Measurements from ENCODE around the gene ANKRD13B.

ANKRD13B gene

DNA sequence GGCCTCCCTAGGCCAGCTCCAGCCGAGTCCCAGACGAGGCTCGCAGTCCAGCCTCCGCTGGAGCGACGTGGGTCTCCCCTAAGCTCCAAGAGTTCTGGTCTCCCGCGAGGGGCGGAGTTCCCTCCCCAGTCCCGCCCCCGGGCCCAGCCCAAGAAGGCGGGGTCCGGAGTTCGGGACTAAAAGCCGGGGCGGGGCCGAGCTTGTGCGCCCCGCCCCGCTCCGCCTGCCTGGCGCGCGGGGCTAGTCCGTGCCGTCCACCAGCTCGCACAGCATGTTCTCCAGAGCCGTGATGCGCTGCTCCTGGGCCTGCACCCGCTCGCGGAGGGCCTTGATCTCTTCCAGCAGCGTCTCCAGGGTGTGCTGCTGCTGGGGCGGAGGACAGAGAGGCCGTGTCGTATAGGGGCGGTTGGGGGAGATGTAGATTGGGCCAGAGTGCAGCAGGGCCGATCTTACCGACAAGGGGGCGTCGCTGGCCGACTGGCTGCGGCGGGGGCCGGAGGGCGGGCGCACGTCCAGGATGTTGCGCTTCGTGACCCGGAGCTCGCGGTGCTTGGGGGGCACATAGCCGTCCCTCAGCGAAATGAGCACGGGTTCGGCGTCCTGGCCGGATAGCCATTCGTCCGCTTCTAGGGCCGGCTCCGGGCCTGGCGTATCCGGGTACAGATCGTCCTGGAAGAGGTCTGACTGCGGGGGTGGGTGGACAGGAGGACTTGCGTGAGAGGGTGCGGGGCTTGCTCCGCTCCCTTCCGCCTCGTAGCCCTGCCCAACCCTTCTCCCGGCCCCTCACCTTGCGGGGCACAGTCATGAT lies 22.8 kb downstream of the ANKRD13B start:
- H3K9ac ChIP-seq (ENCODE audit: low read depth, low read length), result no peak overlapping the region
- 0 out of 2 replicates have a peak, but pooled peaks cover 4% of the 10 kb centered on the region for H3K36me3 ChIP-seq (ENCODE audit: control insufficient read depth, insufficient read depth, low read length)
- peak overlapping the region; percentile 62 for H3K4me3 ChIP-seq (ENCODE audit: low read depth, low read length)
- H3K9me3 ChIP-seq (ENCODE audit: control insufficient read depth, insufficient read depth, low read length), result no peaks in the 10 kb centered on the region
- H3K27me3 ChIP-seq (ENCODE audit: control insufficient read depth, insufficient read depth, low read length), result peaks cover 49% of the 10 kb centered on the region
- peaks cover 44% of the 10 kb centered on the region for H3K4me1 ChIP-seq (ENCODE audit: control insufficient read depth, insufficient read depth, low read length)
- no peak overlapping the region for H3K27ac ChIP-seq (ENCODE audit: low read depth, low read length)

- H3K9ac ChIP-seq (ENCODE audit: low read depth, low read length), result no peak overlapping the region
- H3K4me3 ChIP-seq (ENCODE audit: low read depth, low read length), result peak overlapping the region; percentile 62; the same call in 1 of the 2 replicates
- H3K9me3 ChIP-seq (ENCODE audit: control insufficient read depth, insufficient read depth, low read length), result no peaks in the 10 kb centered on the region
- 0 out of 2 replicates have a peak, but pooled peaks cover 4% of the 10 kb centered on the region for H3K36me3 ChIP-seq (ENCODE audit: control insufficient read depth, insufficient read depth, low read length)
- peaks cover 57% of the 10 kb centered on the region for H3K27me3 ChIP-seq (ENCODE audit: control insufficient read depth, insufficient read depth, low read length)
- no peak overlapping the region for H3K27ac ChIP-seq (ENCODE audit: low read depth, low read length)
- H3K4me1 ChIP-seq (ENCODE audit: control insufficient read depth, insufficient read depth, low read length), result peaks cover 44% of the 10 kb centered on the region
Observed at GRCh38 chr17:29616300-29617048, 23.5 kb downstream of the ANKRD13B start.

DNA sequence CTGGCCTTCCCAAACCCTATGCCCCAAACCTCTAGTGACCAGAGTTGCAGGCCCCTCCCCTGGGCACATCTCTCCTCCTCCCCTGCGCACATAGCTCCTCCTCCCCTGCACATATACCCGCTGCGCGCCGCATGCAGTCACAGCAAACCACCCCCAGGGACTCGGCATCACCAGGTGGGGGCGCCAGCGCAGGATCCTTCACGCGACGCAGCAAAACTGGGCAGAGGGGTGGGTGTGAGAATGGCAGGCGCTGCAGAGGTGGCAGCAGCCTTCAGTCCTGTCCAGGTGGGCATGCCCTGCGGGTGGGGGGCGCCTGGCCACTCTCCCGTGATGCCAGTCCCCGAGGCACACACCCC lies 24.2 kb downstream of the ANKRD13B start:
- Histone ChIP-seq H3K36me3 (ENCODE audit: control insufficient read depth, insufficient read depth, low read length) (0 out of 2 replicates have a peak, but pooled peaks cover 4% of the 10 kb centered on the region), H3K27ac (ENCODE audit: low read depth, low read length) (no peak overlapping the region), H3K4me3 (ENCODE audit: low read depth, low read length) (peak overlapping the region; percentile 42; the same call in 1 of the 2 replicates), H3K27me3 (ENCODE audit: control insufficient read depth, insufficient read depth, low read length) (peaks cover 63% of the 10 kb centered on the region), H3K4me1 (ENCODE audit: control insufficient read depth, insufficient read depth, low read length) (peaks cover 44% of the 10 kb centered on the region), H3K9ac (ENCODE audit: low read depth, low read length) (no peak overlapping the region), H3K9me3 (ENCODE audit: control insufficient read depth, insufficient read depth, low read length) (no peaks in the 10 kb centered on the region)

- Histone ChIP-seq H3K27ac (ENCODE audit: low read depth, low read length) (peak overlapping the region; percentile 16), H3K27me3 (ENCODE audit: control insufficient read depth, insufficient read depth, low read length) (peaks cover 68% of the 10 kb centered on the region), H3K4me3 (ENCODE audit: low read depth, low read length) (peak overlapping the region; percentile 42; the same call in 1 of the 2 replicates), H3K9me3 (ENCODE audit: control insufficient read depth, insufficient read depth, low read length) (no peaks in the 10 kb centered on the region), H3K36me3 (ENCODE audit: control insufficient read depth, insufficient read depth, low read length) (0 out of 2 replicates have a peak, but pooled peaks cover 2% of the 10 kb centered on the region), H3K4me1 (ENCODE audit: control insufficient read depth, insufficient read depth, low read length) (peaks cover 44% of the 10 kb centered on the region), H3K9ac (ENCODE audit: low read depth, low read length) (no peak overlapping the region)
Observed at GRCh38 chr17:29617481-29618271, 24.7 kb downstream of the ANKRD13B start.

DNA sequence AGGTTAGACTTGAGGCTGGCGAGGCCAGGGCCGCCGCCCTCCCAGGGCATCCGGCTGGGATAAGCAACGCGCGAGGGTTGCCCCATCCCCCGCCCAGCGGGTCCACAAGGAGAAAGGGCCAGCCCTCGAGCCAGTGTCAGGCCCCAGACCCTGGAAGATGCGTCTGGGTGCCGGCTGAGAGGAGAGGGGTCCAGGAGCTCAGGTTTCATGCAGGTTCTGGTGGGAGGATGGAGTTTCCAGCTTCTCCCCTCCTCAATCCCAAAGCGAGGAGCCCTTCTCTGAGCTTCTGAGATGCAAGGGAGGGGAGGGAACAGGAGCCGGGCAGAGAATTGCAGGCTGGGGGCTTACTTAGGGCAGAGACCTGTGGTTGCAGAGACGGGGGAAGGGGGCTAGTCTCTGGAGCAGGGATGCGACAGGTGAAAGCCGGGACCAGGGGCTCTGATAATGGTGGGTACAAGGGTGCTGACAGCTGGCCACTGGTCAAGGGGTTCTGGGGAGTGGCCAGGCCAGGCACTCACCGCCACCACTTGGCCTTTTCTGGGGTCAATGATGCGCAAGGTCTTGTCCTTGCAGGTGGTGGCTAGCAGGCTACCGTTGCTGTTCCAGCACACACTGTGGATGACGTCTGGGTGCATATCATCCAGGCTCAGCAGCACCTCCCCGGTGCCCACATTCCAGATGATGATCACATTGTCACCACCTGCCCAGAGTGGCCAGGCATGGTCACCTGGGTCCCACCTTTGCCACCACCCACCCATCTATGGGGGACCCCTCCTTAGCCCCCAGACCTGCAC lies 25.5 kb downstream of the ANKRD13B start:
- Histone ChIP-seq H3K4me3 (ENCODE audit: low read depth, low read length) (peak overlapping the region; percentile 42; the same call in 1 of the 2 replicates), H3K9ac (ENCODE audit: low read depth, low read length) (no peak overlapping the region), H3K4me1 (ENCODE audit: control insufficient read depth, insufficient read depth, low read length) (peaks cover 48% of the 10 kb centered on the region)

DNA sequence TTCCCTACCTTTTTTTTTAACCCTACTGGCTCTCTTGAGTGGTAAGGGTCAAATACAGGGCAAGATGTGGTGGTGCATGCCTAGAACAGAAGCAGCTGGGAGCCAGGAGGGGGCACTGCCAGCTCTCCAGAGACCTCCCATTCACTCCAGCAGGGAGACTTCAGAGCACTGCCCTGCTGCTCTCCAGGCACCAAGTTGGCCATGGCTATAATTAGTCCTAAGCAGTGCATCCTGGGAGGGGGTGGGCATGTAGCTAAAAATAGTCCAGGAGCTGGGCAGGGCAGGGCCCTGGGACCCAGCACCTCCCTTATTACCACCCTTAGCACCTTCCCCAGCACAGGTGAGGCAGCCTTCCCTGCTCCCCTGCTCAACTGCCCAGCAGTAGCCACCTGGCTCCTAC lies 26.3 kb downstream of the ANKRD13B start:
- Histone ChIP-seq H3K27me3 (ENCODE audit: control insufficient read depth, insufficient read depth, low read length) (peaks cover 69% of the 10 kb centered on the region), H3K9ac (ENCODE audit: low read depth, low read length) (no peak overlapping the region), H3K9me3 (ENCODE audit: control insufficient read depth, insufficient read depth, low read length) (no peaks in the 10 kb centered on the region), H3K4me1 (ENCODE audit: control insufficient read depth, insufficient read depth, low read length) (peaks cover 44% of the 10 kb centered on the region), H3K4me3 (ENCODE audit: low read depth, low read length) (no peak overlapping the region), H3K36me3 (ENCODE audit: control insufficient read depth, insufficient read depth, low read length) (no peaks in the 10 kb centered on the region), H3K27ac (ENCODE audit: low read depth, low read length) (no peak overlapping the region)

More for the DNA sequence above, 25.5 kb downstream of the ANKRD13B start:
- H3K27me3 ChIP-seq (ENCODE audit: control insufficient read depth, insufficient read depth, low read length), result peaks cover 71% of the 10 kb centered on the region
- no peak overlapping the region for H3K27ac ChIP-seq (ENCODE audit: low read depth, low read length)
- H3K9me3 ChIP-seq (ENCODE audit: control insufficient read depth, insufficient read depth, low read length), result no peaks in the 10 kb centered on the region
- H3K36me3 ChIP-seq (ENCODE audit: control insufficient read depth, insufficient read depth, low read length), result no peaks in the 10 kb centered on the region

DNA sequence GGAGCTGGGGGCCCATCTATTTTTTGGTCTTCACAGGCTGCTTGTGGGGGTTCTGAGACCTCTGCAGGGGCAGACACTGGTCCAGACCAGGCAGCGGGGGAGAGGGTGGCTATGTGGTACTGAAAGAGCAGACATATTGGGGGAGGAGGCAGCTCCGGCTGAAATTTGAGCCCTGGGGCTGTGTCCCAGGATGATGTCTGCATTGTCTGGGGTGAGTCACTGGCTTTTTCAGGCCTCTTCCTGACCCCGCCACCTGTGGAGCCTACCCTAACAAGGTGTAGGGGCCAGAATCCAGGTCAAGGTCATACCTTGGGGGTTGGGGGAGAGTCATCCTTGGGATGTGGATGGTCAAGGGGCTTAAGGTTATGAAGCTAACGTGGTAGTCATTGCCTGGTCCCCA lies 27.3 kb downstream of the ANKRD13B start:
- Histone ChIP-seq H3K36me3 (ENCODE audit: control insufficient read depth, insufficient read depth, low read length) (no peaks in the 10 kb centered on the region), H3K4me1 (ENCODE audit: control insufficient read depth, insufficient read depth, low read length) (peaks cover 36% of the 10 kb centered on the region), H3K27me3 (ENCODE audit: control insufficient read depth, insufficient read depth, low read length) (peaks cover 59% of the 10 kb centered on the region), H3K4me3 (ENCODE audit: low read depth, low read length) (no peak overlapping the region), H3K9ac (ENCODE audit: low read depth, low read length) (no peak overlapping the region), H3K27ac (ENCODE audit: low read depth, low read length) (no peak overlapping the region), H3K9me3 (ENCODE audit: control insufficient read depth, insufficient read depth, low read length) (no peaks in the 10 kb centered on the region)

DNA sequence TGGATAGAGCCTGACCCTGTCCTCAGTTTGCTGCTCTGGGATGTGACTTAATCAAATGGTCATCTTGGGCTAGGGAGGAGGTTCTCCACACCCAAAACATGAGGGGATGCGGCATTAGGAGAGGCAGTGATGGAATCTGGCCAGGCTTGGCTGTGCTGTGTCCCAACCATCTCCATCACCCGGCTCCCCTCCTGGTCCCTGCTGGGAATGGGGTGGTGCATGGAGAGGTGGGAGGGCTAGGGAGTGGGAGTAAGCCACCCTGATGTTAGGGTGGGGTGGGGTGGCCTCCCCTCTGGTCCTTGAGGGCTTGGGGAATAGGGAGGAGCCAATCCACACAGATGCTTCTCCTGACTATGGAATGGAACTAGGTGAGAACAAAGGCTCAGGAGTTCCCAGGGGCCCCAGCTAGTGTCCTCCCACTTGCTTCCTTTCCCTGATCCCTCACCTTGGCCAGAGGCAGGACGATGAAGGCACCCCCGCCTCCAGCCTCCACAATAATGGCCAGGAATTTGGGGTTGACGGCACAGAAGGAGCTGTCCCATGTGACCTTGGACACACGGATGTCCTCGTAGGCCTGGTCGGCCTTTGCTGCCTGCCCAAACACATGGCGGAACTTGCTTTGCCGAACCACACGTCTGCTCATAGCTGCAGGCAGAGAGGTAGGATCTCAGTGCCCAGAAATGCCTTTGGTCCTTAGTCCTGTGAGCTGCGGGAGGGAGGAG lies 28.0 kb downstream of the ANKRD13B start:
- no peak overlapping the region for H3K4me3 ChIP-seq (ENCODE audit: low read depth, low read length)
- no peaks in the 10 kb centered on the region for H3K9me3 ChIP-seq (ENCODE audit: control insufficient read depth, insufficient read depth, low read length)
- peaks cover 36% of the 10 kb centered on the region for H3K4me1 ChIP-seq (ENCODE audit: control insufficient read depth, insufficient read depth, low read length)
- H3K9ac ChIP-seq (ENCODE audit: low read depth, low read length), result no peak overlapping the region
- H3K27ac ChIP-seq (ENCODE audit: low read depth, low read length), result no peak overlapping the region
- H3K27me3 ChIP-seq (ENCODE audit: control insufficient read depth, insufficient read depth, low read length), result peaks cover 54% of the 10 kb centered on the region
- H3K36me3 ChIP-seq (ENCODE audit: control insufficient read depth, insufficient read depth, low read length), result no peaks in the 10 kb centered on the region

GRCh38 chr17:29621751-29622194 lies 28.8 kb downstream of the ANKRD13B start:
- no peak overlapping the region for H3K9ac ChIP-seq (ENCODE audit: low read depth, low read length)
- H3K9me3 ChIP-seq (ENCODE audit: control insufficient read depth, insufficient read depth, low read length), result no peaks in the 10 kb centered on the region
- peaks cover 29% of the 10 kb centered on the region for H3K4me1 ChIP-seq (ENCODE audit: control insufficient read depth, insufficient read depth, low read length)
- H3K27ac ChIP-seq (ENCODE audit: low read depth, low read length), result no peak overlapping the region
- H3K36me3 ChIP-seq (ENCODE audit: control insufficient read depth, insufficient read depth, low read length), result no peaks in the 10 kb centered on the region
- H3K27me3 ChIP-seq (ENCODE audit: control insufficient read depth, insufficient read depth, low read length), result peaks cover 45% of the 10 kb centered on the region
- H3K4me3 ChIP-seq (ENCODE audit: low read depth, low read length), result peak overlapping the region; percentile 63
